HG03196 (cell line): ENCODE data around the gene CFAP119.

Experiments
- ATAC-seq: cut with Tn5 transposase; IDR thresholded peaks from one replicate; pipeline ENCODE4 v1.9.1; 2021; ENCODE audit not compliant: unreplicated experiment

CFAP119 gene

GRCh38 chr16:30715750-30716445 lies 46.0 kb downstream of the CFAP119 start:
- no peak for ATAC-seq

DNA sequence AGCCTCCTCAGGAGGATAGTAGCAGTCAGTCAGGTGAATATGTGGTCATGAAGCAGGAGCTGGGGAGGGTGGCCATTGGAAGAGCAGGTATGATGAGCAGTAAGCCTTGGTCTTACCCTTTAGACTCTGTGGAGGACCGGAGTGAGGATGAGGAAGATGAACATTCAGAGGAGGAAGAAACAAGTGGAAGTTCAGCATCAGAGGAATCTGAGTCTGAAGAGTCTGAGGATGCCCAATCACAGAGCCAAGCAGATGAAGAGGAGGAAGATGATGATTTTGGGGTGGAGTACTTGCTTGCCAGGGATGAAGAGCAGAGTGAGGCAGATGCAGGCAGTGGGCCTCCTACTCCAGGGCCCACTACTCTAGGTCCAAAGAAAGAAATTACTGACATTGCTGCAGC lies 50.1 kb downstream of the CFAP119 start:
- ATAC-seq = no peak

- ATAC-seq = no peak
Observed at GRCh38 chr16:30710971-30711370, 50.9 kb downstream of the CFAP119 start.
